Measurements from ENCODE around the gene NACAD. TPM values are rescaled to one million over a fixed set of nuclear protein-coding genes. Genes with fewer than 3 reads are reported as not detected.
"Not testable (repeated sequence)": the region's sequence is repeated elsewhere in the genome, so short reads cannot be mapped to it uniquely, and the experiment has no call there.

NACAD gene
- total RNA-seq, 1 experiment from 2014 or later, result 5.5 TPM

DNA sequence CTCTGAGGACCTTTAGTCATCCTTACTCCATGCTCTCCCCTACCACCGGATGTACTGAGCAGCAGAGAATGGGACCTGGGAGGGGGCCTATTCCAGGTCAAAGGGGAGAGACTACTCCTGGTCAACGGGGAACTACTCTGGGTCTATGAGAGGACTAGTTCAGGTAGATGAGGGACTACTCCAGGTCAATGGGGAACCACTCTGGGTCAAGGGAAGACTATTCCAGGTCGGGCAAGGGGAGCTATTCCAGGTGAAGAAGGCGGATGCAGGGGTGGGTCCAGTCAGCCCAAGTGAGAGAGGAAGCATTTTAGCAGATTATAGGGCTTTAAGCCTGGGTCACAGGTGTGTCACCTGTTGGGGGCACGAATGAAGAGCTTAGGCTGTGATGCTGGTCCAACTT is 53.4 kb downstream of the NACAD start:
- peaks cover 32% of the 10 kb centered on the region for H3K4me1 Mint-ChIP-seq
- H3K4me3 Mint-ChIP-seq, result no peak overlapping the region
- no peak for ATAC-seq
- DNase-seq (ENCODE audit: low spot score), result no peak
- TF ChIP-seq, protein P1, sequence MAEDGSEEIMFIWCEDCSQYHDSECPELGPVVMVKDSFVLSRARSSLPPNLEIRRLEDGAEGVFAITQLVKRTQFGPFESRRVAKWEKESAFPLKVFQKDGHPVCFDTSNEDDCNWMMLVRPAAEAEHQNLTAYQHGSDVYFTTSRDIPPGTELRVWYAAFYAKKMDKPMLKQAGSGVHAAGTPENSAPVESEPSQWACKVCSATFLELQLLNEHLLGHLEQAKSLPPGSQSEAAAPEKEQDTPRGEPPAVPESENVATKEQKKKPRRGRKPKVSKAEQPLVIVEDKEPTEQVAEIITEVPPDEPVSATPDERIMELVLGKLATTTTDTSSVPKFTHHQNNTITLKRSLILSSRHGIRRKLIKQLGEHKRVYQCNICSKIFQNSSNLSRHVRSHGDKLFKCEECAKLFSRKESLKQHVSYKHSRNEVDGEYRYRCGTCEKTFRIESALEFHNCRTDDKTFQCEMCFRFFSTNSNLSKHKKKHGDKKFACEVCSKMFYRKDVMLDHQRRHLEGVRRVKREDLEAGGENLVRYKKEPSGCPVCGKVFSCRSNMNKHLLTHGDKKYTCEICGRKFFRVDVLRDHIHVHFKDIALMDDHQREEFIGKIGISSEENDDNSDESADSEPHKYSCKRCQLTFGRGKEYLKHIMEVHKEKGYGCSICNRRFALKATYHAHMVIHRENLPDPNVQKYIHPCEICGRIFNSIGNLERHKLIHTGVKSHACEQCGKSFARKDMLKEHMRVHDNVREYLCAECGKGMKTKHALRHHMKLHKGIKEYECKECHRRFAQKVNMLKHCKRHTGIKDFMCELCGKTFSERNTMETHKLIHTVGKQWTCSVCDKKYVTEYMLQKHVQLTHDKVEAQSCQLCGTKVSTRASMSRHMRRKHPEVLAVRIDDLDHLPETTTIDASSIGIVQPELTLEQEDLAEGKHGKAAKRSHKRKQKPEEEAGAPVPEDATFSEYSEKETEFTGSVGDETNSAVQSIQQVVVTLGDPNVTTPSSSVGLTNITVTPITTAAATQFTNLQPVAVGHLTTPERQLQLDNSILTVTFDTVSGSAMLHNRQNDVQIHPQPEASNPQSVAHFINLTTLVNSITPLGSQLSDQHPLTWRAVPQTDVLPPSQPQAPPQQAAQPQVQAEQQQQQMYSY (CRISPR knock-in tag; IDR thresholded peaks at IDR 0.05), result no peak
- TF ChIP-seq CREM (CRISPR knock-in tag; IDR thresholded peaks at IDR 0.05) (no peak), MYBL2 (CRISPR knock-in tag; IDR thresholded peaks at IDR 0.05) (no peak), CREB1 (CRISPR knock-in tag; IDR thresholded peaks at IDR 0.05) (no peak), JAZF1 (CRISPR knock-in tag; IDR thresholded peaks at IDR 0.05) (no peak), ZNF416 (CRISPR knock-in tag; IDR thresholded peaks at IDR 0.05) (no peak), RORB (CRISPR knock-in tag; IDR thresholded peaks at IDR 0.05) (no peak), GRHL2 (CRISPR knock-in tag; IDR thresholded peaks at IDR 0.05; ENCODE audit: insufficient replicate concordance, severe bottlenecking) (no peak), ZBTB21 (CRISPR knock-in tag; IDR thresholded peaks at IDR 0.05; ENCODE audit: borderline replicate concordance) (no peak), NR2C2 (CRISPR knock-in tag; IDR thresholded peaks at IDR 0.05) (no peak), ETV6 (CRISPR knock-in tag; IDR thresholded peaks at IDR 0.05) (no peak)
- TF ChIP-seq, protein P2, sequence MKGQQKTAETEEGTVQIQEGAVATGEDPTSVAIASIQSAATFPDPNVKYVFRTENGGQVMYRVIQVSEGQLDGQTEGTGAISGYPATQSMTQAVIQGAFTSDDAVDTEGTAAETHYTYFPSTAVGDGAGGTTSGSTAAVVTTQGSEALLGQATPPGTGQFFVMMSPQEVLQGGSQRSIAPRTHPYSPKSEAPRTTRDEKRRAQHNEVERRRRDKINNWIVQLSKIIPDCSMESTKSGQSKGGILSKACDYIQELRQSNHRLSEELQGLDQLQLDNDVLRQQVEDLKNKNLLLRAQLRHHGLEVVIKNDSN (CRISPR knock-in tag; IDR thresholded peaks at IDR 0.05), result no peak
- TF ChIP-seq, protein P3, sequence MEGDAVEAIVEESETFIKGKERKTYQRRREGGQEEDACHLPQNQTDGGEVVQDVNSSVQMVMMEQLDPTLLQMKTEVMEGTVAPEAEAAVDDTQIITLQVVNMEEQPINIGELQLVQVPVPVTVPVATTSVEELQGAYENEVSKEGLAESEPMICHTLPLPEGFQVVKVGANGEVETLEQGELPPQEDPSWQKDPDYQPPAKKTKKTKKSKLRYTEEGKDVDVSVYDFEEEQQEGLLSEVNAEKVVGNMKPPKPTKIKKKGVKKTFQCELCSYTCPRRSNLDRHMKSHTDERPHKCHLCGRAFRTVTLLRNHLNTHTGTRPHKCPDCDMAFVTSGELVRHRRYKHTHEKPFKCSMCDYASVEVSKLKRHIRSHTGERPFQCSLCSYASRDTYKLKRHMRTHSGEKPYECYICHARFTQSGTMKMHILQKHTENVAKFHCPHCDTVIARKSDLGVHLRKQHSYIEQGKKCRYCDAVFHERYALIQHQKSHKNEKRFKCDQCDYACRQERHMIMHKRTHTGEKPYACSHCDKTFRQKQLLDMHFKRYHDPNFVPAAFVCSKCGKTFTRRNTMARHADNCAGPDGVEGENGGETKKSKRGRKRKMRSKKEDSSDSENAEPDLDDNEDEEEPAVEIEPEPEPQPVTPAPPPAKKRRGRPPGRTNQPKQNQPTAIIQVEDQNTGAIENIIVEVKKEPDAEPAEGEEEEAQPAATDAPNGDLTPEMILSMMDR (IDR thresholded peaks at IDR 0.05), result no peak
- TF ChIP-seq, protein P4, sequence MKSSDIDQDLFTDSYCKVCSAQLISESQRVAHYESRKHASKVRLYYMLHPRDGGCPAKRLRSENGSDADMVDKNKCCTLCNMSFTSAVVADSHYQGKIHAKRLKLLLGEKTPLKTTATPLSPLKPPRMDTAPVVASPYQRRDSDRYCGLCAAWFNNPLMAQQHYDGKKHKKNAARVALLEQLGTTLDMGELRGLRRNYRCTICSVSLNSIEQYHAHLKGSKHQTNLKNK (CRISPR knock-in tag; IDR thresholded peaks at IDR 0.05), result no peak
- H3K27ac Mint-ChIP-seq, result no peak overlapping the region; the same call in 1 of the 2 replicates
- ChIA-PET POLR2A (no interaction called here), CTCF (interaction anchor here (1.1 to 2.9 kb wide), 2 partner anchors 62 to 100 kb away, joined by 5 to 10 read pairs; no protein-coding TSS in a partner anchor)
- peaks cover 16% of the 10 kb centered on the region for H3K36me3 Mint-ChIP-seq
- H3K27me3 Mint-ChIP-seq (ENCODE audit: low read depth), result no peaks in the 10 kb centered on the region
- no peaks in the 10 kb centered on the region for H3K9me3 Mint-ChIP-seq

DNA sequence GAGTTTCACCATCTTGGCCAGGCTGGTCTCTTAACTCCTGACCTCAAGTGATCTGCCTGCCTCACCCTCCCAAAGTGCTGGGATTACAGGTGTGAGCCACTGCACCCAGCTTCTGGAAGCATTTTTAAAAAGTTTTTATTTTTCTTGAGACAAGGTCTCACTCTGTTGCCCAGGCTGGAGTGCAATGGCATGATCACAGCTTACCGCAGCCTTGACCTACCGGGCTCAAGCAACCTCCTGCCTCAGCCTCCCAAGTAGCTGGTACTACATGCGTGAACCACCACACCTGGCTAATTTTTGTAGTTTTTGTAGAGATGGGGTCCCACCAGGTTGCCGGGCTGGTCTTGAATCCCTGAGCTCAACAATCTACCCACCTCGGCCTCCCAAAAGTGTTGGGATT is 54.1 kb downstream of the NACAD start:
- POLR2A ChIA-PET; H3K27me3 Mint-ChIP-seq (ENCODE audit: low read depth); H3K9me3 Mint-ChIP-seq; DNase-seq (ENCODE audit: low spot score); ATAC-seq; H3K27ac Mint-ChIP-seq; H3K4me3 Mint-ChIP-seq: not testable (repeated sequence)
- CTCF ChIA-PET, result interaction anchor here (2.9 kb wide), 1 partner anchor 101 kb away, joined by 10 read pairs; no protein-coding TSS in a partner anchor
- H3K36me3 Mint-ChIP-seq, result peaks cover 16% of the 10 kb centered on the region
- H3K4me1 Mint-ChIP-seq, result peaks cover 32% of the 10 kb centered on the region

DNA sequence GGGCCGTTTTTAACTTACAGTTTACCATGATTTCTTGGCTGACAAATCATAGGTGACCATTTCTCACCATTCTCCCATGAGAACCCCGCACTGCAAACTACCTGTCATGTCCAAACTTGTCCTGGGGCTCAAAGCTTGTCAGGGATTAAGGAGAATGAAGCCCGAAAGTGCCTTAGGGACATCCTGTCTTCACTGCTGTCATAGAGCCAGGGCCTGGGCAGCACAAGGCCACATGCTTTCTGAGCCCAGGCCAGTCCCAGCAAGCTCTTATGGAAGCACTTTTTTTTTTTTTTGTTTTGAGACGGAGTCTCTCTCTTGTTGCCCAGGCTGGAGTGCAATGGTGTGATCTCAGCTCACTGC is 54.9 kb downstream of the NACAD start:
- CTCF ChIA-PET, result interaction anchor here (1.4 to 2.9 kb wide), 2 partner anchors 60 to 102 kb away, joined by 4 to 10 read pairs; no protein-coding TSS in a partner anchor
- POLR2A ChIA-PET, result no interaction called here
- no peak overlapping the region for H3K4me3 Mint-ChIP-seq
- H3K27ac Mint-ChIP-seq, result peak overlapping the region; percentile 90
- DNase-seq (ENCODE audit: low spot score) (no peak), ATAC-seq (no peak)
- peaks cover 32% of the 10 kb centered on the region for H3K4me1 Mint-ChIP-seq
- H3K9me3 Mint-ChIP-seq, result no peaks in the 10 kb centered on the region
- H3K27me3 Mint-ChIP-seq (ENCODE audit: low read depth), result no peaks in the 10 kb centered on the region
- peaks cover 10% of the 10 kb centered on the region for H3K36me3 Mint-ChIP-seq
- TF ChIP-seq, protein P5, sequence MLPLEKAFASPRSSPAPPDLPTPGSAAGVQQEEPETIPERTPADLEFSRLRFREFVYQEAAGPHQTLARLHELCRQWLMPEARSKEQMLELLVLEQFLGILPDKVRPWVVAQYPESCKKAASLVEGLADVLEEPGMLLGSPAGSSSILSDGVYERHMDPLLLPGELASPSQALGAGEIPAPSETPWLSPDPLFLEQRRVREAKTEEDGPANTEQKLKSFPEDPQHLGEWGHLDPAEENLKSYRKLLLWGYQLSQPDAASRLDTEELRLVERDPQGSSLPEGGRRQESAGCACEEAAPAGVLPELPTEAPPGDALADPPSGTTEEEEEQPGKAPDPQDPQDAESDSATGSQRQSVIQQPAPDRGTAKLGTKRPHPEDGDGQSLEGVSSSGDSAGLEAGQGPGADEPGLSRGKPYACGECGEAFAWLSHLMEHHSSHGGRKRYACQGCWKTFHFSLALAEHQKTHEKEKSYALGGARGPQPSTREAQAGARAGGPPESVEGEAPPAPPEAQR (CRISPR knock-in tag; IDR thresholded peaks at IDR 0.05), result no peak
- TF ChIP-seq, protein P6, sequence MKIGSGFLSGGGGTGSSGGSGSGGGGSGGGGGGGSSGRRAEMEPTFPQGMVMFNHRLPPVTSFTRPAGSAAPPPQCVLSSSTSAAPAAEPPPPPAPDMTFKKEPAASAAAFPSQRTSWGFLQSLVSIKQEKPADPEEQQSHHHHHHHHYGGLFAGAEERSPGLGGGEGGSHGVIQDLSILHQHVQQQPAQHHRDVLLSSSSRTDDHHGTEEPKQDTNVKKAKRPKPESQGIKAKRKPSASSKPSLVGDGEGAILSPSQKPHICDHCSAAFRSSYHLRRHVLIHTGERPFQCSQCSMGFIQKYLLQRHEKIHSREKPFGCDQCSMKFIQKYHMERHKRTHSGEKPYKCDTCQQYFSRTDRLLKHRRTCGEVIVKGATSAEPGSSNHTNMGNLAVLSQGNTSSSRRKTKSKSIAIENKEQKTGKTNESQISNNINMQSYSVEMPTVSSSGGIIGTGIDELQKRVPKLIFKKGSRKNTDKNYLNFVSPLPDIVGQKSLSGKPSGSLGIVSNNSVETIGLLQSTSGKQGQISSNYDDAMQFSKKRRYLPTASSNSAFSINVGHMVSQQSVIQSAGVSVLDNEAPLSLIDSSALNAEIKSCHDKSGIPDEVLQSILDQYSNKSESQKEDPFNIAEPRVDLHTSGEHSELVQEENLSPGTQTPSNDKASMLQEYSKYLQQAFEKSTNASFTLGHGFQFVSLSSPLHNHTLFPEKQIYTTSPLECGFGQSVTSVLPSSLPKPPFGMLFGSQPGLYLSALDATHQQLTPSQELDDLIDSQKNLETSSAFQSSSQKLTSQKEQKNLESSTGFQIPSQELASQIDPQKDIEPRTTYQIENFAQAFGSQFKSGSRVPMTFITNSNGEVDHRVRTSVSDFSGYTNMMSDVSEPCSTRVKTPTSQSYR (CRISPR knock-in tag; IDR thresholded peaks at IDR 0.05), result no peak
- TF ChIP-seq, protein P7, sequence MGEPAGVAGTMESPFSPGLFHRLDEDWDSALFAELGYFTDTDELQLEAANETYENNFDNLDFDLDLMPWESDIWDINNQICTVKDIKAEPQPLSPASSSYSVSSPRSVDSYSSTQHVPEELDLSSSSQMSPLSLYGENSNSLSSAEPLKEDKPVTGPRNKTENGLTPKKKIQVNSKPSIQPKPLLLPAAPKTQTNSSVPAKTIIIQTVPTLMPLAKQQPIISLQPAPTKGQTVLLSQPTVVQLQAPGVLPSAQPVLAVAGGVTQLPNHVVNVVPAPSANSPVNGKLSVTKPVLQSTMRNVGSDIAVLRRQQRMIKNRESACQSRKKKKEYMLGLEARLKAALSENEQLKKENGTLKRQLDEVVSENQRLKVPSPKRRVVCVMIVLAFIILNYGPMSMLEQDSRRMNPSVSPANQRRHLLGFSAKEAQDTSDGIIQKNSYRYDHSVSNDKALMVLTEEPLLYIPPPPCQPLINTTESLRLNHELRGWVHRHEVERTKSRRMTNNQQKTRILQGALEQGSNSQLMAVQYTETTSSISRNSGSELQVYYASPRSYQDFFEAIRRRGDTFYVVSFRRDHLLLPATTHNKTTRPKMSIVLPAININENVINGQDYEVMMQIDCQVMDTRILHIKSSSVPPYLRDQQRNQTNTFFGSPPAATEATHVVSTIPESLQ (CRISPR knock-in tag; IDR thresholded peaks at IDR 0.05), result no peak
